GM12875 (cell line): ENCODE data around the gene SEMA5A.
A peak's percentile ranks its signal among the peaks of the same experiment; 100 is the strongest.

Experiments
- H3K4me3 ChIP-seq: one replicate; pipeline ENCODE4 v1.5.1; 2011; ENCODE audit warnings: low read depth, low read length, control low read depth
- CTCF ChIP-seq: IDR thresholded peaks from 2 replicates; pipeline ENCODE4 v1.5.1; 2011; ENCODE audit warnings: low read depth, mild to moderate bottlenecking, control low read depth, inconsistent platforms, low read length, moderate library complexity, borderline replicate concordance; ENCODE audit not compliant: insufficient read depth

Gene SEMA5A

GRCh38 chr5:9549941-9550340 lies 4.1 kb upstream of the SEMA5A start:
- no peak for TF ChIP-seq CTCF
- no peak overlapping the region for H3K4me3 ChIP-seq

- H3K4me3 ChIP-seq = no peak overlapping the region
- TF ChIP-seq CTCF = no peak
Observed at GRCh38 chr5:9547122-9547947, 1.5 kb upstream of the SEMA5A start.

GRCh38 chr5:9545136-9545991 lies 511 bp downstream of the SEMA5A start:
- no peak for TF ChIP-seq CTCF
- peak overlapping the region; percentile 58 for H3K4me3 ChIP-seq

GRCh38 chr5:9544502-9545135 lies 1.3 kb downstream of the SEMA5A start:
- peak overlapping the region; percentile 58 for H3K4me3 ChIP-seq
- peak; percentile 88 for TF ChIP-seq CTCF

GRCh38 chr5:9544056-9544455 lies 1.8 kb downstream of the SEMA5A start:
- peak overlapping the region; percentile 58 for H3K4me3 ChIP-seq
- no peak for TF ChIP-seq CTCF

- no peak overlapping the region for H3K4me3 ChIP-seq
- no peak for TF ChIP-seq CTCF
Observed at GRCh38 chr5:9543311-9543920, 2.5 kb downstream of the SEMA5A start.
